Skeletal muscle tissue (tissue), 4 donors: ENCODE results near the gene ATP6V1C2. TPM values are rescaled to one million over a fixed set of nuclear protein-coding genes. Genes with fewer than 3 reads are reported as not detected.
"Not testable (repeated sequence)": the region's sequence is repeated elsewhere in the genome, so short reads cannot be mapped to it uniquely, and the experiment has no call there.

ENCODE experiments used
- H3K27ac ChIP-seq: one replicate; pipeline ENCODE4 v1.7.0; 2013; ENCODE audit warnings: mild to moderate bottlenecking, low read depth, low read length, inconsistent platforms
- H3K27me3 ChIP-seq, 3 donors: one replicate each; pipeline ENCODE4 v1.7.0; 2013; ENCODE audit warnings: low read length in 3 of 3; ENCODE audit not compliant: control insufficient read depth in 3 of 3, insufficient read depth in 3 of 3
- H3K36me3 ChIP-seq, 3 donors: one replicate each; pipeline ENCODE4 v1.7.0; 2013; ENCODE audit warnings: low read length in 3 of 3; ENCODE audit not compliant: control insufficient read depth in 3 of 3, insufficient read depth in 3 of 3
- H3K4me1 ChIP-seq, 3 donors: one replicate each; pipeline ENCODE4 v1.7.0; 2013; ENCODE audit warnings: low read length in 3 of 3, mild to moderate bottlenecking in 3 of 3; ENCODE audit not compliant: control insufficient read depth in 3 of 3, insufficient read depth in 3 of 3
- H3K4me3 ChIP-seq, 3 donors: one replicate each; pipeline ENCODE4 v1.7.0; 2013; ENCODE audit warnings: low read length in 3 of 3
- H3K9ac ChIP-seq, 3 donors: one replicate each; pipeline ENCODE4 v1.7.0; 2013; ENCODE audit warnings: low read length in 3 of 3, mild to moderate bottlenecking in 3 of 3, moderate library complexity in 2 of 3, low read depth in 1 of 3
- H3K9me3 ChIP-seq, 3 donors: one replicate each; pipeline ENCODE4 v1.7.0; 2013; ENCODE audit warnings: low read length in 3 of 3; ENCODE audit not compliant: control insufficient read depth in 3 of 3
- total RNA-seq: library from RNA; depleted of rRNA; stranded (reverse); fragments of >200 nt; gene quantifications from one replicate; pipeline ENCODE4 v1.2.3, GENCODE V29; 2014
- donor health status: Osteomylitis.

The ATP6V1C2 gene
- total RNA-seq, 1 donor from 2014 or later, result under 0.01 TPM

DNA sequence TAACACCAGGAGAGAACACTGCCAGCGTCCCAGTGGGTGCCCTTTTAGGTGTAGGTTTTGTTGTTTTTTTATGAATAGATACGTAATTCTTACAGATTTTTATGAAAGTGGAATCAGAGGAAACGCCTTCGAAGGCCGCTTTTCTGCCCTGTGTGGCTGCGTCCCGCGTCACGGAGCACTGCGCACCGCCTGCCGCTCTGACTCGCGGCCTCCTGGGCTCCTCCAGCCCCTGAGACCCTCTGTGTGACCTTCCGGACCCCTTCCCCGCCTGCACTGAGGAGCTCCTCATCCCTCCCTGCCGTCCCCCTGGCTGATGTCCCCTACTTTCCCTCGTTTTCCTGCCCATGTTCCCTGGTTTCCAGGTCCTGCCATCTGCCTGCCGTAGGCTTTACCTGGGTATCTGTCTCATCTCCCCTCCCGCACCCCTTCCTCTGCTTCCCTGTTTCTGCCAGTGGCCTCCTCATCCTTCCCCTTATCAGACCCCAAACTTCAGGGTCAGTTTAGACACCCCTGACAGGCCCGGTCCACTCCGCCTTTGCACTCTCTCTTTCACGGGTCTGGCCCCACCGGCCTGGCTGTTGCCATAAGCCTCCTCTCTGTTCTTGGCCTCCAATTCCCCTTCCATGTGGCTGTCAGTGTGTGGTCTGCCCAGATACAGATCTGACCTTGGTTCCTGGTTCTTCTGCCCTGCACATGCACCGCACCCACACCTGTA is 58.5 kb downstream of the ATP6V1C2 start:
- H3K4me1 ChIP-seq, result no peaks in the 10 kb centered on the region
- no peaks in the 10 kb centered on the region for H3K9me3 ChIP-seq
- H3K27me3 ChIP-seq, result no peaks in the 10 kb centered on the region
- no peak overlapping the region for H3K9ac ChIP-seq
- no peak overlapping the region for H3K27ac ChIP-seq
- H3K36me3 ChIP-seq, result peaks cover 37 to 39% (median 37%) of the 10 kb centered on the region in 3 donors
- H3K4me3 ChIP-seq, result no peak overlapping the region

DNA sequence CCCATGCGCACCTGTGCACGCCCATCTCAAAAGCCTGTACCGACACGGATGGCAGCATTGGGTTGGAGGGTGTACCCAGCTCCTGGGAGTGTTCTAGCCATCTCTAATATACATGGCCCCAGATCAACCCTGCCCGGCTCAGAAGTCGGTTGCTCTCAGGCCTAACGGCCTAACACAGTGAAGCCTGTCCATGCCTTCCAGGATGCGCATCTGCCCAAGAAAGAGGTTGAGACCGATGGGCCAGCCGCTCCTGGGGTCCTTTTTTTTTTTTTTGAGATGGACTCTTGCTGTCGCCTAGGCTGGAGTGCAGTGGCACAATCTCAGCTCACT is 59.0 kb downstream of the ATP6V1C2 start:
- H3K9me3 ChIP-seq, result no peaks in the 10 kb centered on the region
- no peak overlapping the region for H3K4me3 ChIP-seq
- H3K27ac ChIP-seq, result no peak overlapping the region
- no peaks in the 10 kb centered on the region for H3K27me3 ChIP-seq
- H3K4me1 ChIP-seq, result no peaks in the 10 kb centered on the region
- H3K36me3 ChIP-seq, result peaks cover 37 to 43% (median 40%) of the 10 kb centered on the region in 3 donors
- no peak overlapping the region for H3K9ac ChIP-seq

DNA sequence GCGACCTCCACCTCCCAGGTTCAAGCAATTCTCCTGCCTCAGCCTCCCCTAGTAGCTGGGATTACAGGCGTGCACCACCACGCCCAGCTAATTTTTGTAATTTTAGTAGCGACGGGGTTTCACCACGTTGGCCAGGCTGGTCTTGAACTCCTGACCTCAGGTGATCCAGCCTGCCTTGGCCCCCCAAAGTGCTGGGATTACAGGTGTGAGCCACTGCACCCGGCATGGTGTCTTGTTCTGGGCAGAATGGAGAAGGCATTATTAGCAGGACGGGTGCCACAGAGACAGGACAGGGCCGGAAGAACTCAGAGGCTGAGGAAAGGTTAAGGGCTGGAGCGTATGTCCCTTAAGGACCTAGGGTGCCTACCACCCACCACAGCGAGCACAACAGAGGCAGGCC is 59.4 kb downstream of the ATP6V1C2 start:
- H3K9ac ChIP-seq, H3K4me1 ChIP-seq, H3K27me3 ChIP-seq, H3K4me3 ChIP-seq, H3K9me3 ChIP-seq, H3K27ac ChIP-seq: not testable (repeated sequence)
- H3K36me3 ChIP-seq, result peaks cover 37 to 46% (median 40%) of the 10 kb centered on the region in 3 donors

DNA sequence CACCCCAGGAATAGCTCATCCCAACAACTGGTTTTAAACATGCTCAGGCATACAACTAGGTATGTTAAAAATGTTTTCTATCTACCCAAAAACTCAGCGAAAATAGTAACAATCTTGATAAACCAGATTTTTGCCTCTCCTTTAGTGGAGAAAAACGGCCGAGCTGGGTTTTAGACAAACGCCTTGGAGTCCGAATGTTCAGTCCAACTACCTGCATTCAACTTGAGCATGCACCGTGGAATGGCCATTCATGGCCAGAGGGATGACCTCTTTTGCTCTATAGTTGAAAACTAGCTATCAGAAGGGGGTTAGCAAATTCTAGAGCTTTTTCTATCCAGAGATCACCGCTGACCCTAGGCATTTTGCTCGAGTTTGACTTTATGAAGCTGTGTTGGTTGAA is 60.3 kb downstream of the ATP6V1C2 start:
- Histone ChIP-seq H3K27ac (no peak overlapping the region), H3K4me1 (no peaks in the 10 kb centered on the region), H3K36me3 (peaks cover 43 to 52% (median 46%) of the 10 kb centered on the region in 3 donors), H3K9me3 (no peaks in the 10 kb centered on the region), H3K9ac (no peak overlapping the region), H3K27me3 (no peaks in the 10 kb centered on the region), H3K4me3 (no peak overlapping the region)

DNA sequence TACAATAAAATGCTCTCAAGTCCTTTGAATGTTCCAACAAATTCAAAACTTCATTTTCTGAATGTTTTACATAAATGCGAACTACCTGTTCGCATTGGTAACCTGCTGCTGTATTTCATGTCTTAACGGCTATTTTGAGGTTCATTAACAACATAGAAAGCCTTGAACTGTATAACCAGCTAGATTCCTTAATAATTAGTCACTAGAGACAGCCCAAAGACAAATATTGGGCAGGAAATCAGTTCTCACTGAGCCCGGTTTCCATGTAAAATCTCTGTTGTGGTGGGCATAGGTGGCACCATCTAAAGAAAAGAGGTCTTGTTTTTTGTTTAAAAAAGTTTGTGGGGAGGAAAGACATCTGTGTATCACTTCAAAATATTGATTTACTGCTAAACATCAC is 62.0 kb downstream of the ATP6V1C2 start:
- Histone ChIP-seq H3K27me3 (no peaks in the 10 kb centered on the region), H3K36me3 (peaks cover 55 to 67% (median 57%) of the 10 kb centered on the region in 3 donors), H3K4me1 (no peaks in the 10 kb centered on the region)

DNA sequence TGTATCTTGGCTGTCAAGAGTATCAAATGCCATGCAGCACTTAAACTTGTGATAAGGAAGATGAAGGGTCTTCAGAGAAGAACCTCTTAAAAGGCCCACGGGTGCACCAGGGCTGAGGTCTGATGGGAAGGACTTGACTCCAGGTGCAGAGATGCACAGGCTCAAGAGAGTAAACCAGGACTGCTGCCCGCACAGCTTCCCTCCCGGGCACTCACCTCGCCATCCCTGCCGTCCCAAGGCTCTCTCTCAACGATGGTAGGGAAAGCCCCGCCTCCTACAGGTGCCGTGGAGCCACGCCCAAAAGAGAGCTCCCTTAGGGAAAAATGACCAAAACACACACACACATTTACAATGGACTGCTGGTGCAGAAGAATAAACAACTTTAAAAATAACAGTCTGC is 63.3 kb downstream of the ATP6V1C2 start:
- Histone ChIP-seq H3K9ac (no peak overlapping the region), H3K4me3 (no peak overlapping the region), H3K9me3 (no peaks in the 10 kb centered on the region), H3K27ac (no peak overlapping the region), H3K27me3 (no peaks in the 10 kb centered on the region), H3K36me3 (peaks cover 63 to 79% (median 65%) of the 10 kb centered on the region in 3 donors), H3K4me1 (no peaks in the 10 kb centered on the region)

More for the DNA sequence above, 62.0 kb downstream of the ATP6V1C2 start:
- Histone ChIP-seq H3K9ac (no peak overlapping the region), H3K9me3 (no peaks in the 10 kb centered on the region), H3K4me3 (no peak overlapping the region), H3K27ac (no peak overlapping the region)

DNA sequence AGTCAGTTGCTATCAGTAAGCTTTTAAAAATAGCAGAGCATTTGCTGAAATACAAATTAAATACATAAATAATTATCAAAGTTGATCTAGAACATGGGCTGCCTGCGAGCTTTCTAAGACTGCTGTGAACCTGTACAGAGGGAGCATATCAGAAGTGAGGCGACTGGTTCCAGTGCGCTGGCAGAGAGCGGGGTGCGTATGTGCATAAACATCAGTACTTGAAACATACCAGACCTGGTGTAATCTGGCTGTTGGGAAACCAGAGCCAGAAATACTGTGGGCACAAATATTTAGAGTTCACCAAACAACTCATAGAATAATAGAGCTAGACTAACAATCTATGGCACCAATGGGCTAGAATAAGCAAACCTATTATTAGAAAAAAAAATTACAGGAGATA is 63.8 kb downstream of the ATP6V1C2 start:
- no peaks in the 10 kb centered on the region for H3K9me3 ChIP-seq
- H3K36me3 ChIP-seq, result peaks cover 62 to 77% (median 63%) of the 10 kb centered on the region in 3 donors
- H3K27me3 ChIP-seq, result no peaks in the 10 kb centered on the region
- H3K27ac ChIP-seq, result no peak overlapping the region
- no peak overlapping the region for H3K9ac ChIP-seq
- H3K4me1 ChIP-seq, result no peaks in the 10 kb centered on the region
- H3K4me3 ChIP-seq, result no peak overlapping the region

DNA sequence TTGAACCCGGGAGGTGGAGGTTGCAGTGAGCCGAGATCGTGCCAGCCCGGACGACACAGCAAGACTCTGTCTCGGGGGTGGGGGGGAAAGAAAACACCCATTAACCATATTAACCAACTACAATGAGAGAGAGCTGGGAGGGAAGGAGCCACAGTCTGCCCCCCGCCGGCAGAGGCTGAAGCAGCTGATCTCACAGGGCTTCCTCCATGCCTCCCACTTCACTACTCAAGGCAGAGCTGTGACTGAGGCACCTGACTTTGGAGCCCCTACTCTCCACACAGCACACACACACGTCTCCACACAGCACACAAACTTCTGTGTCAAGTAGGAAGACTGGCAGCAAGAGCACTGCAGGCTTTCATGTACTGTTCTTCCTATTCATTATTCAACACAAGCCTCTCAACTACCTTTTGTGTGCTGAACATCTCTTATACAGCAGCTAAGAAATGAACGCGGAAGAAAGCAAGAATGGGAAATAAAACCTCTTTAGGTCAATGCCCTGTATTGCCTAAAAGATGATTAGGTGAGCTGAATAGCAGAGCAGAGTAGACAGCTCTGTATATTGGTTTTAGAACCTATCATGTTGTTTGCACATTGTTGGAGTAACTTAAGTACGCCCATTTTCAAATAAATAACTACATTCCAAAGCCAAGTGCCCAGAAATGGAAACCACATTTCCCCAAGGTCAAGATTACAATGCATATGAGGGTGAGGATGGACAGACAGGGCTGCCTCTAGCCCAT is 65.0 kb downstream of the ATP6V1C2 start:
- no peak overlapping the region for H3K27ac ChIP-seq

DNA sequence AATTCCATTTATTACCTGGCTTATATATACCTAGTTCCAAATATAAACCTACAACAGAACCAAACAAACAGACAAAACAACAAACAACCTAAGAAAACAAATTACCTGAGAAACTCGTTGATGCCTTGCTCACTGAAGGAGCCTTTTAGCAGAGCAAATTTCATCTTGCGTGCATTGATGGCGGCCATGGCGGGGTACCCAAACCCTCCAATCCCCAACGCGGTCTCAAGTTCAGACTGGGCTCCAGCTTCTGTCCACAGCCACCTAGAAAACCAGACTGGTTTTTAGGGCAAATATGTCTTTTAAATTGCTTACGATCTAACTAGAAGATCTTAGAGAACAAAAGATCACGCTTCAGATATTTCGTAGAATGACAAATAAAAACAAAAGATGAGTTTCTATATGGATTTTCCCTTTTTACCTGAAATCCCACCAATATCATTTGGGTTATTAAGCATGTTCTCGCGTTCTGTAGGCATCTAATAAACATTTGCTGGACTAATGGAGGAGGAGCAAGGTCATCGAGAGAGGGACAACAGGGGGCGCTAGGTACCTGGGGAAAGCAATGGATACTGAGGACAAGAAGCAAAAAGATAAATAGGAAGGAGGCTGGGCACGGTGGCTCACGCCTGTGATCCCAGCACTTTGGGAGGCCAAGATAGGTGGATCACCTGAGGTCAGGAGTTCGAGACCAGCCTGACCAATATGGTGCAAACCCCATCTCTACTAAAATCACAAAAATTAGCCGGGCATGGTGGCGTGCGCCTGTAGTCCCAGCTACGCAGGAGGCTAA is 65.9 kb downstream of the ATP6V1C2 start:
- no peak overlapping the region for H3K27ac ChIP-seq
- H3K9me3 ChIP-seq, result no peaks in the 10 kb centered on the region
- H3K27me3 ChIP-seq, result no peaks in the 10 kb centered on the region
- no peaks in the 10 kb centered on the region for H3K4me1 ChIP-seq
- no peak overlapping the region for H3K4me3 ChIP-seq
- no peak overlapping the region for H3K9ac ChIP-seq
- peaks cover 58 to 70% (median 62%) of the 10 kb centered on the region in 3 donors for H3K36me3 ChIP-seq

More for the DNA sequence above, 65.0 kb downstream of the ATP6V1C2 start:
- no peaks in the 10 kb centered on the region for H3K9me3 ChIP-seq
- H3K4me1 ChIP-seq, result no peaks in the 10 kb centered on the region
- no peaks in the 10 kb centered on the region for H3K27me3 ChIP-seq
- H3K36me3 ChIP-seq, result peaks cover 62 to 77% (median 64%) of the 10 kb centered on the region in 3 donors
- no peak overlapping the region for H3K9ac ChIP-seq
- H3K4me3 ChIP-seq, result no peak overlapping the region

DNA sequence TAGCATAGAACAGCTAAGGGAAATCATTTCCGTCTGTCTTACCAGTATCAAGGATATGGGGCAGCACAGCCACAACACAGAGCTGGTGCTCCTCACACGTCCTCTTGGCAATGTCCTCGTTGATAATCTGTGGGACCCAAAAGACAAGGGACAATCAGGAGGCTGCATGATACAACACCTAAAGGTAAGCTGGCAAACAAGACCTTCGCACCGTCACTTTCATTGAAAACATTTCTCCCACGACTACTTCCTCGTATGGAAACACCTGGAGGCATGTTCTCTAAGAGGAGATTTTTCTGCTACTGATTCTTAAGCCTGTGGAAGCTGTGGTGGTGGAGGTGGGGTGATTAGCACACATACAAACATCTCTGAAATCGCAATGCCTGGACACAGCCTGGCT is 67.4 kb downstream of the ATP6V1C2 start:
- H3K4me3 ChIP-seq, result no peak overlapping the region
- H3K4me1 ChIP-seq, result peaks cover 0 to 2% (median 0%) of the 10 kb centered on the region in 3 donors
- H3K36me3 ChIP-seq, result peaks cover 58 to 75% (median 69%) of the 10 kb centered on the region in 3 donors
- no peak overlapping the region for H3K27ac ChIP-seq
- no peaks in the 10 kb centered on the region for H3K9me3 ChIP-seq
- no peak overlapping the region for H3K9ac ChIP-seq
- no peaks in the 10 kb centered on the region for H3K27me3 ChIP-seq
